Pulmonary artery endothelial cell (primary cell): Measurements from ENCODE around the gene SPECC1. TPM values are rescaled to one million over a fixed set of nuclear protein-coding genes. Genes with fewer than 3 reads are reported as not detected.
"Not testable (repeated sequence)": the region's sequence is repeated elsewhere in the genome, so short reads cannot be mapped to it uniquely, and the experiment has no call there.

Source experiments
- DNase-seq: peaks from one replicate; pipeline ENCODE4 v3.0.0-alpha.2; 2011; ENCODE audit warnings: low read depth, low spot score
- total RNA-seq: library from RNA; depleted of rRNA; stranded (reverse); fragments of >200 nt; gene quantifications from 2 replicates; pipeline ENCODE4 v1.2.3, GENCODE V29; 2014

The SPECC1 gene
- total RNA-seq, 1 donor from 2014 or later: 1.1 TPM

- no peak for DNase-seq
Observed at GRCh38 chr17:20123209-20123608, 114.0 kb downstream of the SPECC1 start.

- no peak for DNase-seq
Observed at GRCh38 chr17:20125724-20126123, 116.6 kb downstream of the SPECC1 start.

DNA sequence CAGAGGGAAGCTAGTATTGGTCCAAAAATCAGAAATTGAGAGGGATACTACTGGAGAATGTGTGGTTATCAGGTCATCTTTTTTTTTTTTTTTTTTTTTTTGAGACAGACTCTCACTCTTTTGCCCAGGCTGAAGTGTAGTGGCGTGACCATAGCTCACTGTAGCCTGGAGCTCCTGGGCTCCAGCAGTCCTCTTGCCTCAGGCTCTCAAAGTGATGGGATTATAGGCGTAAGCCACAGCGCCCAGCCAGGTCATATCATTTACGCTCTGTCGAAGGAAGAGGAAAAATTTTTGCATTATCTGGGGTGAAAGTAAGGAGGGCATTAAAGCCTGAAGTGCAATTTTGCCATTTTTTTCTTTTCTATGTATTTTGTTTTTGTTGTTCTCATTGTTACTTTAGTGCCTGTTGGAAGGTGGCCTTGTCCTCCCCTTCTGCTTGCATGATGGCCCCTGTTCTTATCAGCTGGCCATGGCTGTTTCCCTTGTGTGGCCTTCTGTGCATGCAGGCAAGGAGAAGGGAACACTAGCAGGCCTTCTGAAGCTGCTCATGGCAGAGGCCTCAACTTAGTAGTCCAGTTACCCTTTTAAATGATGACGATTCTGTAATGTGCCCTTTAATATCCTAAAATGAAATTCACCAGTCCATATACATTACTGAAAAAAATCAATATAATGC is 118.3 kb downstream of the SPECC1 start:
- no peak for DNase-seq

GRCh38 chr17:20128036-20128667 is 119.0 kb downstream of the SPECC1 start:
- DNase-seq: no peak

DNA sequence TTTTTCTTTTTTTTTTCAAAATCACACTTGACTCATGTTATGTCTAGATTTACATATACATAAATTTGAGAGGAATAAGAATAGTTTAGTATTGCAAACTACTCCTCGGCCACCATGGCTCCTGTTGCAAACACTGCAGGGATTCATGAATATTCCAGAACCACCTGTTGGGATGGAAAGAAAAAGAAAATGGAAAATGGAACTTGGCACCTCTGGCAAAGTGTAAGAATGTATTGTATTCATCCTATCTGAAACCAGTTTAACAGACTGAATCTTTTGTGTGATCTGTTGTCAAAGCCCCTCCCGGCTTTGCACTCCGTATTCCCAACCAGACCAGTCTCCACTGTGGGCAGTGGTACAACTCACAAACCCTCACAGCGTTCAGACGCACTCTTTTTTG is 124.4 kb downstream of the SPECC1 start:
- no peak for DNase-seq

DNA sequence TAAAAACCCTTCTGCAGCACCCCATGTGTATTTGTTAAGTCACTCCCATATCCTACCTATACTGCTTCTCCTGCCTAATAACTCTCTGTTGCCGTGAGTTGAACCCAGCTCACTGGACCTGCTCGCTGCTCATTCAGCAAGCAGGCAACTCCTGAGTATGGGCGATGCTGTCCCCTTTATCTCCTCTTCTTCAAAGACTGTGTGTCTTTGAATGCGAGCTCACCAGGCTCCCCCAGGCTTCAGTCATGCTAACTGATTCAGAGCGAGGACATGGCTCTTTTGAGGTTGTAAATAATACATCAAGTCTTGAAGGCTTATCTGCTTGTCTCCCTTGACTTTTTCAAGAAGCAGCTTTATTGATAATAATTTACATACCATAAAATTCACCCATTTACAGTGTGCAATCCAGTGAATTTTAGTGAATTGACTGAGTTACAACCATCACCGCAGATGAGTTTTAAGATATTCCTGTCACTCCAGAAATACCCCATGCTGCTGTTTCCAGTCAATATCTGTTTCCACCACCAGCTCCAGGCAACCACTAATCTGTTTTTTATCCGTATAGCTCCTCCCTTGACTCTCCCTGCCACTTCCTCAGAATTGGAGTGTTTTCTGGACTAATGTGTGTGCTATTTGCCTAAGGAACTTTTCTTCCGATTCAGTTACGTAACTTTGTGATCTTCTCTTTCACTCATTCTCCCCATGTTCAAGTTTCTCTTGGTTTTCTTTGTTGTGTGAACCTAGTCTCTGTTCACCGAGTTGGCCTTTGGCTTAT is 132.2 kb downstream of the SPECC1 start:
- no peak for DNase-seq

DNA sequence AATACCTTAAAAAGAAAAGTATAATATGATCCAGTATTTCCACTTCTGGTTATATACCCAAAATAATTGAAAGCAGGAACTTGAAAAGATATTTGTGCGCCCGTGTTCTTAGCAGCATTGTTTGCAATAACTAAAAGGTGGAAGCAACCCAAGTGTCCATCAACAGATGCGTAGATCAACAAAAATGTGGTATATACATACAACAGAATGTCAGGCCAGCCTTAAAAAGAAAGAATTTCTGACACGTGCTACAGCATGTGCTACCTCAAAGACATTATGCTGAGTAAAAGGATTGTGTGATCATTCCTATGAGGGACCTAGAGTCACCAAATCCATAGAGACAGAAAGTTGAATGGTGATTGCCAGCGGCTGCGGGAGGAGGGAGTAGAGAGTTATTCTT is 133.1 kb downstream of the SPECC1 start:
- DNase-seq: no peak

- no peak for DNase-seq
Observed at GRCh38 chr17:20143740-20144139, 134.6 kb downstream of the SPECC1 start.

- no peak for DNase-seq
Observed at GRCh38 chr17:20145567-20145966, 136.4 kb downstream of the SPECC1 start.

DNA sequence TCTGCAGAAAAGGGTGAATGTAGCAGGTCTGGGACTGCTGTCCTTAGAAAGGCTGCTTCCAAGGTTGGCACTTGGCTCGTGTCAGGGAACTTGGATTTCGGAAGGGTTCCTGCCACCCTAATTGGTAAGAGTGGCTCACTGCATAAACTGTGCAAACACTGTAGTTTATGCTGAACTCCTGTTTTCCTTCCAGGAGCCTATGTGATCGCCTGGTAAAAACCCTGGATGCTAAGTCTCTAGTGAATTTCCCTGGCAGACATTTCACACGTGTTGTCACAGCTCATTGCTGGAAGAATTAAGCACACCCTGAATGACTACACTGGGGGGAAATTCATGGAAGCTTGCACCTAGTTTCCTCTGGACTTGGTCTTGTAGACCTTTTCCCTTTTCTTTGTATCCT is 140.1 kb downstream of the SPECC1 start:
- DNase-seq: no peak

GRCh38 chr17:20151174-20151573 is 142.0 kb downstream of the SPECC1 start:
- DNase-seq: no peak

GRCh38 chr17:20153231-20153630 is 144.1 kb downstream of the SPECC1 start:
- no peak for DNase-seq

DNA sequence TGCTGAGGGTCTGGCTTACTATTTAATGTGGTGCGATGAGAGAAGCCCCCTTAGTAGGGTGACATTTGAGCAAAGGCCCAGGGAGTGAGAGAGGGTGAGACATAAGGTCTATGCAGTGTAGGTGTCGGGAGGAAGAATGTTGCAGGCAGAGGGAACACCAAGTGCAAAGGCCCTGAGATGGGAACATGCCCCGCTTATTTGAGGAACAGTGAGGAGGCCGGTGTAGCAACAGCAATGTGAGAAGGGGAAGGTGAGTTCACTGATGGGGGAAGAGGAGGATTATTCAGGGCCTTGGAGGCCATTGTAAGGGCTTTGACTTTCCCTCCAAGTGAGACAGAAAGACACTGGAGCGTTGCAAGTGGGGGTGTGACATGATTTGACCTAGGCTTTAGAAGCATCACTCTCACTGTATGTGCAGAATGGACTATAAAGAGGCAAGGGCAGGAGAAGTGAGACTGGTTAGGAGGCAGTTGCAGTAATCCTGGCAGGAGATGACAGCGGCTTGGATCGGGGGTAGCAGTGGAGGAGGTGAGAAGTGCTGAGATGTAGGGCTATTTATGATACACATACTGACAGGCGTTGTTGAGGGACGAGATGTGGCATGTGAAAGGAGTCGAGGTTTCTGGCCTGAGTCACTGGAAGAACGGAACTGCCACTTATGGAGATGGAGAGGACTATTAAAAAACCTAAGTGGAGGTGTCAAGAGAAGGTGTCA is 145.3 kb downstream of the SPECC1 start:
- no peak for DNase-seq

GRCh38 chr17:20155258-20156195 is 146.4 kb downstream of the SPECC1 start:
- peak; percentile 73 for DNase-seq

GRCh38 chr17:20156196-20157000 is 147.2 kb downstream of the SPECC1 start:
- no peak for DNase-seq

DNA sequence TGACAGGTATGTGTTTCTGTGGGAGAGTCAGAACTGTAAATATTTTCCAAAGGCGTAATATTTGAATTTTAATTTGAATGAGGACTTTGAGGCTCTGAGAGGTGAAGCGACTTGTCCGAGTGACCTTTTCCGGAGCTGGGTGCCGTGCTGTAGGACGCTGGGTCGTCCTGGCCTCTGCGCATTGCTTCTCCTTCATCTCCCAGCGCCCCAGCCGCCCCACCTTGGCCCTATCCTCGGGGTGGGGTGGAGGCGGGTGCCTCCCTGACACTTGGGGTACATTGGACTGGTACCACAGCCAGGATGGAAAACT is 147.8 kb downstream of the SPECC1 start:
- no peak for DNase-seq

DNA sequence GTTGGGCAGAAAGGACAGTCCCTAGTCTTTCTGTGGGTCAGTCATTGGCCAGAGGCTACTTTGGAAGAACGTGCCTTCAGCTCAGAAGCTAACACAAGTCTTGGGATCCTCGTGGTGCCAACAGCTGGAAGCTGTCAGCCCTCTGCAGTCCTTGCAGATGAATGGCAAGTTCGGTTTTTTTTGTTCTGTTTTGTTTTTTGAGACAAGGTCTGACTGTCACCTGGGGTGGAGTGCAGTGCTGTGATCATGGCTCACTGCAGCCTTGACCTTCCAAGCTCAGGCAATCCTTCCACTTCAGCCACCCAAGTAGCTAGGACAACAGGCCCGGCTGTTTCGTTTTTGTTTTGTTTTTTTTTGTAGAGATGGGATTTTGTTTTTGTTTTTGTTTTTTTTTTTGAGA is 149.4 kb downstream of the SPECC1 start:
- DNase-seq: no peak

- no peak for DNase-seq
Observed at GRCh38 chr17:20159406-20160069, 150.4 kb downstream of the SPECC1 start.

- not testable (repeated sequence) for DNase-seq
Observed at GRCh38 chr17:20165516-20165915, 156.4 kb downstream of the SPECC1 start.

- DNase-seq: no peak
Observed at GRCh38 chr17:20170085-20170484, 160.9 kb downstream of the SPECC1 start.
